Hematopoietic multipotent progenitor cell treated with erythropoietin and hydrocortisone succinate and interleukin-3 and kit ligand, for 17 days (in vitro differentiated cells): ENCODE data around the gene SETD6.

ENCODE experiments used
- DNase-seq: peaks from one replicate; pipeline ENCODE4 v3.0.0-alpha.2; 2015; ENCODE audit warnings: low spot score

SETD6 gene

DNA sequence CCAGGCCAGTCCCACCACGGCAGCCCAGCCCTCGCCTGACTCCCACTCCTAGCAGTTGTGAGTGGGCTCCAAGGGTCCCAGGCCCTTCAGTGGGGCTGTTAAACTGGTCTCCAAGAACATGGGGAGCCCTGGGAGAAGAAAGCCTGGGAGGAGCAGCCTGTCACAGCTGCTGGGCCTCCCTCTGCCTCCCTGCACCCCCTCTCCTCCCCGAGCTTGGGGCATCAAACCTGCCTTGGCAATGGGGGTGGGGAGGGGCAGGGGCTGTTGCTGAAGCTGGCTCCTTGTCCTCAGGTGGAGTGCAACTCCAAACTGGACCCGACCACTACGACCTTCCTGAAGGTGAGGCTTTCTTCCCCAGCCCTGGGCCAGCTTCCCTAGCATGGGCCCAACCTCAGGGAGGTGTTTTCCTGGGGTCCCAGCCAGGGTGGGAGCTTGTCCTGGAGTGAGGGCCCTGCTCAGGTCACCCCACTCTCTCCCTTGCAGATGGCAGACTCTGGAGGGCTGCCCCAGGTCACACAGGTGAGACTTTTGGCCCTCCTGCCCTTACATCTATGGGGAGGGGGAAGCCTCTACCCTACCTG lies 6.6 kb upstream of the SETD6 start:
- no peak for DNase-seq

DNA sequence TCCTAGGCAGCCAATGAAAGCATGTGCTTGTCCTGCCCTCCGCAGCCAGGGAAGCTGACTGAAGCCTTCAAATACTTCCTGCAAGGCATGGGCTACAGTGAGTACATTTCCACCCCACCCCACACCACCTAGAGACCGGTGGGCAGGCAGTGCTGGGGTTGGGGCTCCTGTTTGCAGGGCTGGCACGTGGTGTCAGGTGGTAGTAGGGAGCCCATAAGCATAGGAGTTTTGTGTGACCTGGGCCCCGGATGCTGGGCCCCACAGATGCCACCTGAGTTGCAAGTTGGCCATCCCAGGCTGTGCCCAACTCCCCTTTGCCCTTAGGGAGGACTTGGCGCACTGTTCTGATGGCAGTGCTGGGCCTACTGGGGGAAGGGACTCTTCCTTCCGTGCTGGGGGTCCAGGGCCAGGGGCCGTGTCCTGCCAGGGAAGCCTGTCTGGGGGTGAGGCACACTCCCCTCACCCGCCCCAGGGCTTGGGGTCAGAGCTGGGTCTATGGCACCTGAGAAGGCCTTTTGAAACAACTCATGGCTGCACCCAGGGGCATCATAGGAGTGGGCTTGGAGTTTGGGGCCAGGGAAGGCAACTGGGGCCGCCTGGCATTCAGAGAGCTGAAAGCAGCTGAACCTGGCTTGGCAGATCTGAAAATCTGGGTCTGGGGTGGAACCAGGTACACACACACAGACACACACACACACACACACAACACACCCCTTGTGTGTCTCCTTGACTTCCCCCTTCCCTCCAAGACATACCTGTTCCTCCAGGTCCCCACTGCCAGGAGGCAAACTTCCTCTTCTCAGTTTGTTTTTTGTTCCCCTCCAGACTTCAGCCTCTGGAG lies 5.8 kb upstream of the SETD6 start:
- DNase-seq: no peak

- DNase-seq: no peak
Observed at GRCh38 chr16:58510097-58510775, 5.1 kb upstream of the SETD6 start.

DNA sequence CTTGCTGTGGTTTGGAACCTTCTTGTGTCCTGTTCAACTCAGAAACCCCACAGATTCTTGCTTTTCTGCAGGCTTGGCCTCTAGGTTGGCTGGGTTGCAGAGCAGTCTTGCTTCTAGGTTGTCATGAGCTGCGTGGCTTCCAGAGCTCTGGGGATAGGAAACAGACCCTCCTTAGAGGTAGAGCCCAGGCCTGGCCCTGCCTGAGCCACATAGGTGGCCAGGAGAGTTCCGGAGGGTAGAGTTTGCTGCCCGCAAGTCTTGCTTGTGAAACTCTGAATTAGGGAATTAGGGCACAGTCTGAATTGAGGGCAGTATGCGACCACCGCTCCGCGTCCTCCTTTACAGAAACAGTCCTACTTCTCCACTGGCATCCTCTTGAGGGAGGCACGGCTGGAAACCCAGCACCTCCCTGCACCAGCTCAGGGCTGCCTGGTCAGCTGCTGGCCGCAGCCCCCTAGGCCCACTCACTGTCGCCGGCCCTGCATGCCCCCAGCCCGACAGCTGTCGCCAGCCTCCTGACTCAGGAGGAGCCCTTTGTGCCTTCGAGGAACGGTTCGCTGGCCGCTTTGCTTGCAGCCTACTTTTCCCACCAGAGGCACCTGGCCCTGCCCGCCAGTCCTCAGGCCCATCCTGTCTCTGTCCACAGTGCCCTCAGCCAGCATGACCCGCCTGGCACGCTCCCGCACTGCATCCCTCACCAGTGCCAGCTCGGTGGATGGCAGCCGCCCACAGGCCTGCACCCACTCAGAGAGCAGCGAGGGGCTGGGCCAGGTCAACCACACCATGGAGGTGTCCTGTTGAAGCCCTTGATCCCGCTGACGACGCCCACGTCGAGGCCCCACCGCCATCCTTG lies 4.3 kb upstream of the SETD6 start:
- DNase-seq: no peak

DNA sequence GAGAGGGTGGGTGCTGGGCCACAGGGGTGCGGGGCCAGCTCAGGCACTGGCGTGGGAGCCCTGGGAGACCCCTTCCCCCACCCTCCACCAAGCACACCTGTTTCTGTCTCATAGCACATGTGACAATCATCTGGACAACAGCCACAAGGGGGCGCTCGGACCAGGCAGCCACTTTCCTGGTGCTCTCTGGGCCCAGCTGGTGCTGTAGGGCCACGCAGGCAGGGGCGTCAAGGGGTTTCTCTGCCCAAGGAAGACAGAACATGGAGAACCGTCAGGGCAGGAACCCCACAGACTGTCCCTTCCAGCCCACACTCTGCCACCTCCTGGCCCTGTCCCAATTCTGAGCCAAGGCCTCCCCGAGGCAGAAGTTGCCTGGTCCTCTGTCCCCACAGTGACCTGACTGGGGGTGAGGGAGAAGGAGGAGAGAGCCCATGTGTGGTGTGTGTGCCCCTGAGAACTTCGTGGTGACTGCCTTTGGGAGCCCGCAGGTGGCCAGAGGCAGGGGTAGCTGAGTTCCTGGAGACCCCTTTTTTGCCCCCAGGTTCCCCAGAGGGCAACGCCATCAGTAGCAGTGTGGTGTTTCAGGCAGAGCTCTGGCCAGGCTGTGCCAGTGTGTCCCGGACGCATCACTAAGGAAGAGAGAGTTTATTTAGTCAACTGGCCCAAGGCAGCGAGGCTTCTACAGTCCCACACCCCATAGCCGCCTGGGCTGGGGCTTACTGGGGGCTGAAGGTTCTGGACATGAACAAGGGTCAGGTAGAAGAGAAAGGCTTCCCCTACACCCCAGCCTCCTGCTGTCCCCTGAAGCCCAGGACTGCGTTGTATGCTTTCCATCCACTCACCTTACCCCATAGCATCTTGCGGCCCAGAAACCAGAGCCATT lies 3.1 kb upstream of the SETD6 start:
- DNase-seq: peak; percentile 77

DNA sequence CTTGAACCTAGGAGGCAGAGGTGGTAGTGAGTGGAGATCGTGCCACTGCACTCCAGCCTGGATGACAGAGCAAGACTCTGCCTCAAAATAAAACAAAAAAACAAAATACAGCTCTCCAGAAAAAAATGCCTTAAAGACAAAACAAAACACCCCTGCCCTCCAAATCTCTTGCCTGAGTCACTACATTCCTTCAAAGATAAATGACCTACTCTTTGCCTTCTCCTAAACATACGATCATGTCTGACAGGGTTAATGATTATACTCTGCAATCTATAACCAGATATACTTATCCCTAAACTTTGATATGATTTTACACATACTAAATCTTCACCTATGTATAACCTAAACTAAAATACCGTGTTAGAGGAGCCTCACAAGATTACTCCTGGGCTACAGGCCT lies 1.4 kb upstream of the SETD6 start:
- no peak for DNase-seq

- no peak for DNase-seq
Observed at GRCh38 chr16:58515871-58516767, 802 bp downstream of the SETD6 start.

DNA sequence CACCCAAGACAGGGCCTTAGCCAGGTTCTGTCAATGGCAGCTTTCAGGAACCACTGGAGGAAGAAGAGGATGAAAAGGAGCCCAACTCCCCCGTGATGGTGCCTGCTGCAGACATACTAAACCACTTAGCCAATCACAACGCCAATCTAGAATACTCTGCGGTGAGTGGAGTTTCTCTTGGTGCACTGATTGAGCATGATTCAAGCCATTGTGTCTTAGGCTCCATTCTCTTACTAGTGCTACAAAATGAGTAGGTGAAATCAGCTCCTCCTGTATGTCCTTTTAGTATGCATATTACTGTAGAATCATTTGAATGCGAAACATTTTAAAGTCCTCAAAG lies 1.4 kb downstream of the SETD6 start:
- DNase-seq: no peak

GRCh38 chr16:58518083-58518979 lies 3.0 kb downstream of the SETD6 start:
- DNase-seq: no peak

DNA sequence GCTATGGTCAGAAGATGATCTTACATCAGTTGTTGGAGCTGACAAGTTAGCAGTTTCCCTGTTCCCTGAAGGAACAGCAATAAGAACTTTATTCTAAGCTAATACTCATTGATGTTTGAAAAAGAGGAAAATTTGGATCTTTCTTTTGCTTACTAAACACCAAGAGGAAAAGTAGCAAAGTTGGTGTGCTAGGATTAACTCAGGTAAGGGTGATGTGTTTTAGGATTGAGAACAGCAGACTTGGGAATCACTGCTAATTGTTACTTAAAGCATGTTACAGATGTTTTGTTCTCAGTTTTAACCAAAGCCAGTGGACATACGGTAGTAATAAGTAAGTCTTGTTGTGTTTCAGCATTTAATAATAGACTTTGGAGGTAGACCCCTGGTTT lies 3.7 kb downstream of the SETD6 start:
- no peak for DNase-seq

DNA sequence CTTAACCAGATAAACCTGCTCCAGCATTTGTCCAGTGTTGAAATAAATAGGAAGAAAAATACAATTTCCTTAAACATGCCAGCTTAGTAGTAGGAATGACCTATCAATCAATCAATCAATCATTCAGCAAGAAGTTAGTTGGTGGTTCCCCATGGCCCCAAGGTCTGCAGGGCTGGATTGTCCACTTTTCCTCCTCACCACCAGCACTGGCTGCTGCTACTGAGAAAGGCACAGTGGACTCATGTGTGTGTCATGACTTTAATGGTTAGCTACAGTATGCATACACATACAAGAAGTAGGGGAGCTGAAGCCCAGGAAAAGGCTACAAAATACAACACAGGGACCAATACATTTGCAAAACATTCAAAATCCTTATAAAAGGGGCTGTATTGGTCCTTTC lies 4.4 kb downstream of the SETD6 start:
- no peak for DNase-seq

- DNase-seq: no peak
Observed at GRCh38 chr16:58530179-58530578, 14.9 kb downstream of the SETD6 start.

DNA sequence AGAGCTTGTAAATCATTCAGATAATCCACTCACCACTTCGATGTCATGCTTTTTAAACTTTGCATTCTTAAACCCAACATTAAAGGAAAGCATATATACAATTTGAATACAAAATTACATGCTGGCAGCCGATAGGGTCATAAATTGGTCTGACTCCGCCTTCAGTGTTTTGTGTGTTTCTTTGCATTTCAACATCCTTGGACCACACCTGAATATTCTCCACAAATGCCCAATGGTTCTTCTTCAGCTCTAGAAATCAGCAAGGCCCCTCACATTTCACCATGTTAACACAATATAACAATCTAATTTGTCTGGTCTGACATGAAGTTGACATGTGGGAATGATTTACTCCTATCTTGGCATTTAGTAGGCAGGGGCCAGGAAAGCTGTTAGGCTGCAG lies 17.1 kb downstream of the SETD6 start:
- DNase-seq: no peak

GRCh38 chr16:58533751-58534470 lies 18.6 kb downstream of the SETD6 start:
- DNase-seq: no peak

DNA sequence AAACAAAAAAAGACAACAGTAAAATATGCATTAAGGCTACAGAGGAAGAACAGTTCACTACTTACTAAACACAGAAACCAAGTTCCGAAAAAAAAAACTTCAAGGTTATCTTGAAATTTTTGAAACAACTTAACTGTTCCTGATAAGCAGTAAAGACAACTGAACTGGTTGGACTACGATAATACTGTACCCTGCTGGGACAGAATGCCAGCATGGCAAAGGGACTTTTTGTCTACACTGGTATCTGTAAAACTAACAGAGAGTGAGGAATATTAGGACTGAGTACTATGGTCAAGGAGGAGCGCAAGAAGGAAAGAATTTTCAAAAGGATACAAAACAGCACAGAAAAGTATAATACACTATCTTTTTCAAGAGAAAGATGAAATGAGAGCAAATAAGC lies 19.8 kb downstream of the SETD6 start:
- no peak for DNase-seq

GRCh38 chr16:58536278-58536677 lies 21.0 kb downstream of the SETD6 start:
- no peak for DNase-seq

DNA sequence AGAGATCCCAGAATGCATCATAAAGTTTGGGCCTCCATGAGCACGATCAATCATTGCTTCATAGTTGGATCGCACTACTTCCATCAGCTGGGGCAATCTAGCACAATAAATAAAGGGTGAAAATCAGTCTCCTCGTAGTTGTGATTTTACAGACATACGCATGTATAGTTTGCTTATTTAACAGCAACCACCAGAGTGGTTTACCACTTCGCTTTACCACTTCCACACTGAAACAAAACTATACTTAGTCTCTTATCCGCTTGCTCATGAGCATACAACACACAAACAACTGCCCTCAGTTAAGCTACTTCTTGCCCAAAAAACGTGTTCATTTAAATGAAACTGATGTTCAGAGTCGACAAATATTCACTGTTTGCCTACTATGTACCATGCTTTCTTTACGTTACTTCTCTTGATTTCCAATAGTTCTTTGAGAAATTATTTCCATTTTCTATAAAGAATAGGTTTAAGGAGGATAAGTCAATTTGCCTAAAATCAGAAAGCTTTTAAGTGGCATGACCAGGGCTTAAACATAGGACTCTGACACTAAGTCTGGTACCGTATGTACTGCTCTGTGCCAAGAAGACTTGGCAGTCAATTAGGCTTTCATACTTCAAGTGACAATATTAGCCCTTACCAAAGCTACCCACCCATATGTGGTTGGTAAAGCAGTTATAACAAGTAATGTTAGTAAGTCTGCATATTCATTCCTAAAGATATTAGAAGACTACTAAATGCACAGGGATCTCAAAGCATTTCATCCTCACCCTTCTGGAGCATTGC lies 22.0 kb downstream of the SETD6 start:
- DNase-seq: no peak

DNA sequence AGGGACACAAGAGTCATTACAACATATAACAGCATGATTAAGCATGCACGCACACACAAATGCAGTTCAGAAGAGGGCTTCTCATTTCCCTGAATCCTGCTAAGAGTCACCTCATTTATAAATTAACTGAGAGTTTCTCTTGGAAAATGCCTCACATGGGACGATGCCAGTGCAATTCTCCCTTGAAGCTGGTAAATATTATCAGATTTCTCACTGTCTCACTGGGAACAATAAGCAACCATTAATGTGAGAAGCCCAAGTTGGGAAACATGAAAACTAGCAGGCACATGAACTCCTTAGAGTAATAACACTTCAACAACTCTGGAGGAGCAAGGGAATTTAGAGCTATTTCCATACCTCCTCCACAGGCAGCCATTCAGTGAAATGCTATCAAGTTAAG lies 26.4 kb downstream of the SETD6 start:
- no peak for DNase-seq
